Ishikawa (cell line): ENCODE data around the gene GPR55.

Experiments used
- CEBPB ChIP-seq: IDR thresholded peaks from 2 replicates; pipeline ENCODE4 v1.6.1; 2012
- CREB1 ChIP-seq: IDR thresholded peaks from 2 replicates; pipeline ENCODE4 v1.6.1; 2012; ENCODE audit warnings: low read depth
- EGR1 ChIP-seq: IDR thresholded peaks from 2 replicates; pipeline ENCODE4 v1.6.1; 2012
- EP300 ChIP-seq: IDR thresholded peaks from 2 replicates; pipeline ENCODE4 v1.6.1; 2012; ENCODE audit warnings: borderline replicate concordance
- FOXM1 ChIP-seq: IDR thresholded peaks from 2 replicates; pipeline ENCODE4 v1.6.1; 2012; ENCODE audit warnings: low read depth, borderline replicate concordance
- MAX ChIP-seq: IDR thresholded peaks from 2 replicates; pipeline ENCODE4 v1.6.1; 2012
- NFIC ChIP-seq: IDR thresholded peaks from 2 replicates; pipeline ENCODE4 v1.6.1; 2012
- RAD21 ChIP-seq: IDR thresholded peaks from 2 replicates; pipeline ENCODE4 v1.6.1; 2012; ENCODE audit warnings: low read depth
- REST ChIP-seq: IDR thresholded peaks from 2 replicates; pipeline ENCODE4 v1.6.1; 2012; ENCODE audit warnings: low read depth, mild to moderate bottlenecking
- TAF1 ChIP-seq: IDR thresholded peaks from 2 replicates; pipeline ENCODE4 v1.6.1; 2012; ENCODE audit warnings: low read depth, mild to moderate bottlenecking
- TCF12 ChIP-seq: IDR thresholded peaks from 2 replicates; pipeline ENCODE4 v1.6.1; 2012; ENCODE audit warnings: low read depth
- TEAD4 ChIP-seq: IDR thresholded peaks from 2 replicates; pipeline ENCODE4 v1.6.1; 2012
- USF1 ChIP-seq: IDR thresholded peaks from 2 replicates; pipeline ENCODE4 v1.6.1; 2012
- YY1 ChIP-seq: IDR thresholded peaks from 2 replicates; pipeline ENCODE4 v1.6.1; 2012; ENCODE audit warnings: low read depth
- ZBTB7A ChIP-seq: IDR thresholded peaks from 2 replicates; pipeline ENCODE4 v1.6.1; 2012; ENCODE audit warnings: low read depth

GPR55 gene

GRCh38 chr2:230950874-230951339 is 25.9 kb upstream of the GPR55 start:
- TF ChIP-seq USF1 (no peak), ZBTB7A (no peak), TCF12 (no peak), MAX (no peak), CEBPB (no peak), RAD21 (no peak)

- no peak for TF ChIP-seq TCF12
- TF ChIP-seq MAX: no peak
- no peak for TF ChIP-seq EGR1
These were observed 25.2 kb upstream of the GPR55 start for GRCh38 chr2:230949966-230950873.

GRCh38 chr2:230947908-230948365 is 22.9 kb upstream of the GPR55 start:
- TF ChIP-seq REST (no peak), MAX (no peak), TEAD4 (no peak)

GRCh38 chr2:230947235-230947576 is 22.2 kb upstream of the GPR55 start:
- TF ChIP-seq TCF12 (no peak), MAX (no peak), RAD21 (no peak), YY1 (no peak)

GRCh38 chr2:230946429-230947234 is 21.6 kb upstream of the GPR55 start:
- TF ChIP-seq TEAD4: no peak
- TF ChIP-seq USF1: no peak
- no peak for TF ChIP-seq CREB1
- no peak for TF ChIP-seq CEBPB
- no peak for TF ChIP-seq ZBTB7A
- TF ChIP-seq TAF1: no peak
- TF ChIP-seq MAX: no peak
- TF ChIP-seq REST: no peak
- TF ChIP-seq EGR1: no peak
- no peak for TF ChIP-seq FOXM1
- TF ChIP-seq RAD21: no peak
- TF ChIP-seq TCF12: no peak
- TF ChIP-seq NFIC: no peak
- no peak for TF ChIP-seq YY1
- TF ChIP-seq EP300: no peak
